SK-N-SH (cell line): ENCODE results near the gene NPPB.

ENCODE experiments used
- CTCF ChIP-seq: fragments of 200-600 bp; sonication (generic); IDR thresholded peaks from 2 replicates; pipeline ENCODE4 v1.6.1; 2017; ENCODE audit warnings: antibody characterized with exemption, mild to moderate bottlenecking, moderate library complexity
- EP300 ChIP-seq, 2 experiments: IDR thresholded peaks; 2 replicates each; pipeline versions ENCODE4 v1.4.0 to v1.6.1; 2012; ENCODE audit warnings: borderline replicate concordance in 1 of 2, low read depth in 1 of 2, low read length in 1 of 2
- JUND ChIP-seq: IDR thresholded peaks from 2 replicates; pipeline ENCODE4 v1.4.0; 2012
- NFIC ChIP-seq: IDR thresholded peaks from 2 replicates; pipeline ENCODE4 v1.4.0; 2012; ENCODE audit warnings: borderline replicate concordance
- NRF1 ChIP-seq: IDR thresholded peaks from 2 replicates; pipeline ENCODE4 v1.6.1; 2012; ENCODE audit warnings: low read depth, mild to moderate bottlenecking, low read length
- POLR2AphosphoS5 ChIP-seq: IDR thresholded peaks from 2 replicates; pipeline ENCODE4 v1.6.1; 2012; ENCODE audit warnings: low read depth, low read length
- SIN3A ChIP-seq: IDR thresholded peaks from 2 replicates; pipeline ENCODE4 v1.6.1; 2012; ENCODE audit warnings: low read depth, mild to moderate bottlenecking, low read length, moderate library complexity, borderline replicate concordance
- YY1 ChIP-seq: IDR thresholded peaks from 2 replicates; pipeline ENCODE4 v1.4.0; 2012; ENCODE audit warnings: low read depth, mild to moderate bottlenecking

DNA sequence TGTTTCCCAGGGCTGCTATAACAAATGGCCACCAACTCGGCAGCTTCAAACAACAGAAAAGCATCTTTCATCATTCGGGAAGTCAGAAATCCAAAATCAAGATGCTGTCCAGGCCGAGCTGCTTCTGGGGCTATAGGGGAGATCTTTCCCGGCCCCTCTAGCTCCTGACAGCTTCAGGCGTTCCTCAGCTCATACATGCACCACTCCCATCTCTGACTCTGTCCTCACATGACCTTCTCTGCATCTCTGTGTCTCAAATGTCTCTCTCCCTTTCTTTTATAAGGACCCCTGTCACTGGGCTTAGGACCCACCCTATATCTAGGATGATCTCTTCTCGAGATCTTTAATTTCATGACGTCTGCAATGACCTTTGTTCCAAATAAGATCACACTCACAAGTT, 13.8 kb upstream of the NPPB start:
- TF ChIP-seq CTCF (no peak), NRF1 (no peak), POLR2AphosphoS5 (no peak), EP300 (IDR thresholded peaks at IDR 0.05; ENCODE audit: borderline replicate concordance in 1 of 2, low read depth in 1 of 2, low read length in 1 of 2) (no peak), YY1 (no peak), JUND (no peak), SIN3A (no peak), NFIC (no peak)
